Caco-2 (cell line): Measurements from ENCODE around the gene LTN1. TPM values are rescaled to one million over a fixed set of nuclear protein-coding genes. Genes with fewer than 3 reads are reported as not detected.

Experiments
- BruUV-seq: library from RNA; stranded (reverse); fragments of 400-500 nt; replicated peaks from 2 replicates; lab custom pipeline; 2021; lab: Mats Ljungman, UMichigan
- CTCF ChIA-PET: fragments of 300-600 bp; sonication (Branson Sonifier 250); formaldehyde crosslinking; loops from one replicate; lab custom pipeline; 2022; ENCODE audit warnings: antibody characterized with exemption; lab: Charles Lee
- POLR2A ChIA-PET: fragments of 300-600 bp; sonication (Branson Sonifier 250); formaldehyde crosslinking; loops from one replicate; lab custom pipeline; 2022; ENCODE audit warnings: antibody characterized with exemption; lab: Charles Lee
- DNase-seq, 2 experiments: peaks; one replicate each; pipeline versions ENCODE4 v3.0.0 to v3.0.0-alpha.2; 2020 to 2022
- H3K27me3 ChIP-seq: replicated peaks from 2 replicates; pipeline ENCODE4 v1.6.0; 2011; ENCODE audit warnings: low read length; ENCODE audit not compliant: control insufficient read depth, insufficient read depth
- H3K36me3 ChIP-seq: 2 replicates; pipeline ENCODE4 v1.5.1; 2011; ENCODE audit warnings: low read length; ENCODE audit not compliant: control insufficient read depth, insufficient read depth
- H3K4me1 ChIP-seq: fragments of 250-450 bp; sonication (Bioruptor Pico); 2 replicates; pipeline ENCODE4 v1.5.1; 2020; ENCODE audit warnings: mild to moderate bottlenecking
- H3K4me3 ChIP-seq: 2 replicates; pipeline ENCODE4 v1.5.1; 2011; ENCODE audit warnings: low read depth, mild to moderate bottlenecking, control low read depth, low read length
- H3K9me3 ChIP-seq: fragments of 250-450 bp; sonication (Bioruptor Pico); 2 replicates; pipeline ENCODE4 v1.5.1; 2020; ENCODE audit warnings: mild to moderate bottlenecking, moderate library complexity
- H3K27ac Mint-ChIP-seq: one replicate; pipeline ENCODE4 v1.8.0; 2022; ENCODE audit warnings: mixed read lengths; ENCODE audit not compliant: unreplicated experiment
- H3K27me3 Mint-ChIP-seq: one replicate; pipeline ENCODE4 v1.8.0; 2022; ENCODE audit warnings: mixed read lengths; ENCODE audit not compliant: insufficient read depth, unreplicated experiment
- H3K36me3 Mint-ChIP-seq: one replicate; pipeline ENCODE4 v1.8.0; 2022; ENCODE audit warnings: mild to moderate bottlenecking, mixed read lengths; ENCODE audit not compliant: insufficient read depth, unreplicated experiment
- H3K4me1 Mint-ChIP-seq: one replicate; pipeline ENCODE4 v1.8.0; 2022; ENCODE audit warnings: low read depth, mixed read lengths; ENCODE audit not compliant: unreplicated experiment
- H3K4me3 Mint-ChIP-seq: one replicate; pipeline ENCODE4 v1.8.0; 2022; ENCODE audit warnings: mild to moderate bottlenecking, moderate library complexity, mixed read lengths; ENCODE audit not compliant: unreplicated experiment
- H3K9me3 Mint-ChIP-seq: one replicate; pipeline ENCODE4 v1.8.0; 2022; ENCODE audit warnings: mixed read lengths; ENCODE audit not compliant: unreplicated experiment
- CTCF ChIP-seq, 2 experiments: fragments of 200-600 bp in 1 of 2; IDR thresholded peaks; 1 replicate in 1 of 2; 2 replicates in 1 of 2; pipeline versions ENCODE4 v1.5.1 to v1.8.0; 2011 to 2022; ENCODE audit warnings: antibody characterized with exemption in 1 of 2, control low read depth in 1 of 2, inconsistent platforms in 1 of 2, low read depth in 1 of 2, low read length in 1 of 2, mild to moderate bottlenecking in 1 of 2, moderate library complexity in 1 of 2; ENCODE audit not compliant: insufficient read depth in 1 of 2, severe bottlenecking in 1 of 2, unreplicated experiment in 1 of 2
- intact Hi-C: fragments of 100-400 bp; cut with micrococcal nuclease; formaldehyde crosslinking; loops from one replicate; pipeline ENCODE4 v1.10.0; 2022; ENCODE audit not compliant: unreplicated experiment
- total RNA-seq: library from RNA; stranded (reverse); gene quantifications from 2 replicates; pipeline ENCODE4 v1.2.3, GENCODE V29; 2022

LTN1 gene
- total RNA-seq, 1 experiment from 2014 or later = 25.4 TPM

- no peak for DNase-seq
- H3K4me3 Mint-ChIP-seq = no peak overlapping the region
- H3K4me1 Mint-ChIP-seq = no peaks in the 10 kb centered on the region
- no peaks in the 10 kb centered on the region for H3K27me3 Mint-ChIP-seq
- CTCF ChIA-PET = no interaction called here
- Histone ChIP-seq H3K9me3 (no peaks in the 10 kb centered on the region), H3K4me3 (no peak overlapping the region), H3K4me1 (no peaks in the 10 kb centered on the region), H3K27me3 (no peaks in the 10 kb centered on the region), H3K36me3 (no peaks in the 10 kb centered on the region; the same call in 1 of the 2 replicates)
- POLR2A ChIA-PET = no interaction called here
- no peaks in the 10 kb centered on the region for H3K9me3 Mint-ChIP-seq
- H3K36me3 Mint-ChIP-seq = peaks cover 28% of the 10 kb centered on the region
- TF ChIP-seq CTCF (IDR thresholded peaks at IDR 0.05; ENCODE audit: insufficient read depth in 1 of 2, low read depth in 1 of 2, low read length in 1 of 2, severe bottlenecking in 1 of 2, unreplicated experiment in 1 of 2) = no peak
- no peak overlapping the region for H3K27ac Mint-ChIP-seq
- intact Hi-C loops = no loop called here
- BruUV-seq = no TSS peak
These were observed 28.8 kb downstream of the LTN1 start for GRCh38 chr21:28963831-28964230.

- H3K9me3 ChIP-seq = no peaks in the 10 kb centered on the region
- H3K27ac Mint-ChIP-seq = no peak overlapping the region
- peaks cover 30% of the 10 kb centered on the region for H3K36me3 Mint-ChIP-seq
- no peaks in the 10 kb centered on the region for H3K9me3 Mint-ChIP-seq
- H3K27me3 ChIP-seq = no peaks in the 10 kb centered on the region
- H3K27me3 Mint-ChIP-seq = no peaks in the 10 kb centered on the region
- no peaks in the 10 kb centered on the region for H3K4me1 ChIP-seq
- H3K4me3 ChIP-seq = no peak overlapping the region
- ChIA-PET POLR2A (no interaction called here), CTCF (no interaction called here)
- H3K36me3 ChIP-seq = no peaks in the 10 kb centered on the region
- H3K4me3 Mint-ChIP-seq = no peak overlapping the region
- no peaks in the 10 kb centered on the region for H3K4me1 Mint-ChIP-seq
- no TSS peak for BruUV-seq
- no peak for TF ChIP-seq CTCF (IDR thresholded peaks at IDR 0.05; ENCODE audit: insufficient read depth in 1 of 2, low read depth in 1 of 2, low read length in 1 of 2, severe bottlenecking in 1 of 2, unreplicated experiment in 1 of 2)
- intact Hi-C loops = no loop called here
- DNase-seq = no peak
These were observed 30.2 kb downstream of the LTN1 start for GRCh38 chr21:28962465-28962864.

- POLR2A ChIA-PET = interaction anchor here (0.7 kb wide), 1 partner anchor 110 kb away, joined by 4 read pairs; no protein-coding TSS in a partner anchor
- Histone ChIP-seq H3K4me3 (no peak overlapping the region), H3K4me1 (no peaks in the 10 kb centered on the region), H3K9me3 (no peaks in the 10 kb centered on the region), H3K27me3 (no peaks in the 10 kb centered on the region), H3K36me3 (no peaks in the 10 kb centered on the region)
- DNase-seq = no peak
- H3K4me1 Mint-ChIP-seq = no peaks in the 10 kb centered on the region
- H3K27ac Mint-ChIP-seq = no peak overlapping the region
- H3K9me3 Mint-ChIP-seq = no peaks in the 10 kb centered on the region
- no peak for TF ChIP-seq CTCF (IDR thresholded peaks at IDR 0.05; ENCODE audit: insufficient read depth in 1 of 2, low read depth in 1 of 2, low read length in 1 of 2, severe bottlenecking in 1 of 2, unreplicated experiment in 1 of 2)
- H3K4me3 Mint-ChIP-seq = no peak overlapping the region
- BruUV-seq = no TSS peak
- CTCF ChIA-PET = no interaction called here
- peaks cover 32% of the 10 kb centered on the region for H3K36me3 Mint-ChIP-seq
- H3K27me3 Mint-ChIP-seq = no peaks in the 10 kb centered on the region
- intact Hi-C loops = no loop called here
These were observed 30.8 kb downstream of the LTN1 start for GRCh38 chr21:28961927-28962326.
